GM13977 (cell line): ENCODE measurements around the gene DYNLT2B.
A peak's percentile ranks its signal among the peaks of the same experiment; 100 is the strongest.

Experiments
- DNase-seq: peaks from one replicate; pipeline ENCODE4 v3.0.0; 2012; ENCODE audit warnings: low spot score
- CTCF ChIP-seq: IDR thresholded peaks from 2 replicates; pipeline ENCODE4 v1.5.1; 2012; ENCODE audit warnings: mild to moderate bottlenecking, control low read depth; ENCODE audit not compliant: insufficient read depth; ENCODE audit errors: extremely low read depth, missing control alignments
- in situ Hi-C: fragments of 300-500 bp; cut with MboI; formaldehyde crosslinking; loops from one replicate; pipeline ENCODE4 v1.12.0; 2022; ENCODE audit warnings: low sequenced_read_pairs, low pct_unique_long_range_greater_than_20kb, mixed read lengths, inconsistent platforms; ENCODE audit not compliant: unreplicated experiment

The DYNLT2B gene

GRCh38 chr3:196340466-196340865, 22.4 kb upstream of the DYNLT2B start:
- no peak for TF ChIP-seq CTCF
- peak; percentile 48 for DNase-seq
- in situ Hi-C loops: no loop called here

GRCh38 chr3:196339493-196340254, 21.6 kb upstream of the DYNLT2B start:
- in situ Hi-C loops: no loop called here
- DNase-seq: no peak
- no peak for TF ChIP-seq CTCF

GRCh38 chr3:196339044-196339443, 21.0 kb upstream of the DYNLT2B start:
- TF ChIP-seq CTCF: no peak
- in situ Hi-C loops: no loop called here
- DNase-seq: no peak

- no peak for TF ChIP-seq CTCF
- DNase-seq: no peak
- in situ Hi-C loops: no loop called here
These were observed 18.5 kb upstream of the DYNLT2B start for GRCh38 chr3:196336319-196337145.

- TF ChIP-seq CTCF: no peak
- no peak for DNase-seq
- in situ Hi-C loops: no loop called here
These were observed 17.5 kb upstream of the DYNLT2B start for GRCh38 chr3:196335503-196335948.

GRCh38 chr3:196334982-196335381, 16.9 kb upstream of the DYNLT2B start:
- in situ Hi-C loops: no loop called here
- no peak for DNase-seq
- TF ChIP-seq CTCF: no peak
